SIG-M5 treated with dmso at 0.1 percent for 504 hours (cell line): ENCODE measurements around the gene PLIN5.

ENCODE experiments used
- DNase-seq: peaks from one replicate; lab custom pipeline; 2025; ENCODE audit not compliant: unreplicated experiment; lab: John Stamatoyannopoulos, UW

PLIN5 gene

GRCh38 chr19:4523306-4524110, 11.5 kb downstream of the PLIN5 start:
- no peak for DNase-seq

GRCh38 chr19:4522291-4523002, 12.6 kb downstream of the PLIN5 start:
- no peak for DNase-seq

GRCh38 chr19:4521888-4522242, 13.2 kb downstream of the PLIN5 start:
- no peak for DNase-seq

- no peak for DNase-seq
These were observed 13.7 kb downstream of the PLIN5 start for GRCh38 chr19:4521170-4521887.

GRCh38 chr19:4519521-4520277, 15.3 kb downstream of the PLIN5 start:
- DNase-seq = no peak

DNA sequence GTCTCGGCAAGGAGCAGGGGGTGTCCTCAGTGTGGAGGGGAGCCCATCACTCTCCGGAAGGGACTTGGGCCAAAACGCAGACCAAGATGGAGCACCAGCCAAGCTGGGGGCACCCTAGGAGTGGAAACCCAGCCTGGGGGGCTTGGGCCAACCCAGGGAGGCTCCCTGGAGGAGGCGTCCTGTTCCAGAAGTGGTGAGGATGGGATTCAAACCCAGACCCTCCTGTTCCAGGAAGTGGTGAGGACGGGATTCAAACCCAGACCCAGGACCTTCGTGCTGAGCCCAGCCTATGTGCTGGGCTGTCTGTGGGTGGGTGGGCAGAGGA, 15.9 kb downstream of the PLIN5 start:
- DNase-seq = no peak

- DNase-seq = no peak
These were observed 16.5 kb downstream of the PLIN5 start, which contains the start of gene PLIN4 for GRCh38 chr19:4518345-4519171. Gene PLIN4, minus strand, starts transcription at chr19:4518486. Its CDS starts 214 bp downstream, at chr19:4518272.

GRCh38 chr19:4517451-4518057, 17.5 kb downstream of the PLIN5 start:
- no peak for DNase-seq

DNA sequence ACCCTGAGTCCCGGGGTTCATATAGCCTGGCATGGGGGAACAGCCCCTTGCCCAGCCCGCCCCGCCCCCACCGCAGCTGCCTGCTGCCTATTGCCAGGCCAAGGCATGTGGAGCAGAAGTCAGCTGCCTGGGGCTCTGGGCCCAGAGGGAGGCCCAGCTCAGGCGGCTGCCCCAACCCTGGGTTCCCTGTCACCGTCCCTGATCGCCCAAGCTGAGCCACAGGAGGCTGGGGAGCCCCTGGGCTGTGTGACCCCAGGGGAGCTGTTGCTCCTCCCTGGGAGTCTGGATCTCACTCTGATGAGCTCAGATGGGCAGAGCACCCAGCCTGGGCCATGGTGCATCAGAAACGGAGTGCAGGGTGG, 18.1 kb downstream of the PLIN5 start:
- no peak for DNase-seq

- DNase-seq = no peak
These were observed 18.7 kb downstream of the PLIN5 start for GRCh38 chr19:4516199-4516938.

- no peak for DNase-seq
These were observed 19.3 kb downstream of the PLIN5 start for GRCh38 chr19:4515732-4516131.

DNA sequence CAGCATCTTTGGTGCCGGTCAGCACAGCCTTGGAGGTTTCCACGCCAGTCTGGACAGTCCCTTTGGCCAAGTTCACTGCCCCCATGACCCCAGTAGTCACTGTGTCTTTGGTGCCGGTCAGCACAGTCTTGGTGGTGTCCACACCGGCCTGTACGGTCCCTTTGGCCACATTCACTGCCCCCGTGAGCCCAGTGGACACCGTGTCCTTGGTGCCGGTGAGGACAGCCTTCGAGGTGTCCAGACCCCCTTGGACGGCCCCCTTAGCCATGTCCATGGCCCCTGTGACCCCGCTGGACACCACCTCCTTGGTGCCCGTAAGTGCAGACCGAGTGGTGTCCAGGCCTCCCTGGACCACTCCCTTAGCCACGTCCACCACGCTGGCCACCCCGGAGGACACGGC, 21.8 kb downstream of the PLIN5 start:
- DNase-seq = no peak

GRCh38 chr19:4512070-4512469, 23.0 kb downstream of the PLIN5 start:
- no peak for DNase-seq

GRCh38 chr19:4511300-4512054, 23.5 kb downstream of the PLIN5 start:
- DNase-seq = no peak

DNA sequence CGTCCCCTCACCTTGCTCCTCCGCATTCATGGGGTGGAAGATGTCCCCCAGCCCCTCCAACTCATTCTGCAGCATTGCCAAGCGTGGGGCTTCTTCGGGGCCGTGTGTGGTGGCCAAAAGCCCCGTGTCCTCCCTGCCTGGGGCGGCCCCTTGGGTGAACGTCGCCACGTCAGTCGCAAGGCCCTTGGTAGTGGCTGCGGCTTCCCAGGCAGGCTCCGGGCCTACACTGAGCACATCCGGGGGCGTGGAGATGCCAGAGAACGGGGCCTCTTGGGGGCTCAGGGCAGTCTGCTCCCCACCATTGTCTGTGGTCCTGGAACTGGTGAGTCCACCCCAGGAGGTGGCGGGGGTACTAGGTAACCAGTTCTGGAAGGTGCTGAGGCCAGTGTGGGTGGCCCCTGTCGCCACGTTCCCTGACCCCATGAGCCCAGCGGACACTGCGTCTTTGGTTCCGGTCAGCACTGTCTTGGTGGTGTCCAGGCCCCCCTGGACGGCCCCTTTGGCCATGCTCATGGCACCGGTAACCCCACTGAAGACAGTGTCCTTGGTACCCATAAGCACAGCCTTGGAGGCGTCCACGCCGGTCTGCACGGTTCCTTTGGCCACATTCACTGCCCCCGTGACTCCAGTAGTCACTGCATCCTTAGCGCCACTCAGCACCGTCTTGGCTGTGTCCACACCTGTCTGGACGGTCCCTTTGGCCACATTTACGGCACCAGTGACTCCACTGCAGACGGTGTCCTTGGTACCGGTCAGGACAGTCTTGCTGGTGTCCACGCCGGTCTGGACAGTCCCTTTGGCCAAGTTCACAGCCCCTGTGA, 24.4 kb downstream of the PLIN5 start:
- DNase-seq = no peak

DNA sequence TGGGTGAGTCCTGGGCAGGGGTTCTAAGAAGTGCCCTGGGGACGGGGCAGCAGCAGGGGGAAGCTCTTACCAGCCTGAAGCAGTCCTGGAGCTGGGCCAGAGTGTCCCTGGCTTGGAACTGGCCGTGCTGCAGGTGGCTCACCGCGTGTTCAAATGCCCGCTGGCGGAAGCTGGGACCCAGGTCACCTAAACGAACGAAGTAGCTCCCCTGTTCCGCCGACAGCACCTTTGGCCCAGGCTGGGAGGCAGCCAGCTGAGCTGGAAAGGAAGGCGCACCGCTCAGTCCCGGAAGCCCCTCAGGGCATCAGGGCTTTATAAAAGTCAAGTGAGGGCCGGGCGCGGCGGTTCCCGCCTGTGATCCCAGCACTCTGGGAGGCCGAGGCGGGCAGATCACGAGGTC, 26.3 kb downstream of the PLIN5 start:
- no peak for DNase-seq

GRCh38 chr19:4507804-4508203, 27.2 kb downstream of the PLIN5 start:
- DNase-seq = no peak

GRCh38 chr19:4507150-4507452, 27.9 kb downstream of the PLIN5 start:
- DNase-seq = no peak
